ENCODE results near the gene NRF1. TPM values are rescaled to one million over a fixed set of nuclear protein-coding genes. Genes with fewer than 3 reads are reported as not detected.
"Not testable (repeated sequence)": the region's sequence is repeated elsewhere in the genome, so short reads cannot be mapped to it uniquely, and the experiment has no call there.

Gene NRF1
- total RNA-seq, 1 donor from 2014 or later = 12.9 TPM

- DNase-seq (ENCODE audit: low read depth in 2 of 2) = no peak
Measured at GRCh38 chr7:129646369-129647021, 35.0 kb downstream of the NRF1 start.

- DNase-seq (ENCODE audit: low read depth in 2 of 2) = no peak
Measured at GRCh38 chr7:129649128-129649690, 37.7 kb downstream of the NRF1 start.

GRCh38 chr7:129650056-129650758 lies 38.7 kb downstream of the NRF1 start:
- DNase-seq (ENCODE audit: low read depth in 2 of 2) = no peak

- DNase-seq (ENCODE audit: low read depth in 2 of 2) = no peak
Measured at GRCh38 chr7:129652914-129653313, 41.4 kb downstream of the NRF1 start.

- DNase-seq (ENCODE audit: low read depth in 2 of 2) = no peak
Measured at GRCh38 chr7:129655811-129656210, 44.3 kb downstream of the NRF1 start.

GRCh38 chr7:129657363-129657762 lies 45.8 kb downstream of the NRF1 start:
- DNase-seq (ENCODE audit: low read depth in 2 of 2) = no peak

GRCh38 chr7:129659907-129660306 lies 48.4 kb downstream of the NRF1 start:
- not testable (repeated sequence) for DNase-seq (ENCODE audit: low read depth in 2 of 2)

- DNase-seq (ENCODE audit: low read depth in 2 of 2) = no peak
Measured at GRCh38 chr7:129661645-129662182, 50.2 kb downstream of the NRF1 start.

DNA sequence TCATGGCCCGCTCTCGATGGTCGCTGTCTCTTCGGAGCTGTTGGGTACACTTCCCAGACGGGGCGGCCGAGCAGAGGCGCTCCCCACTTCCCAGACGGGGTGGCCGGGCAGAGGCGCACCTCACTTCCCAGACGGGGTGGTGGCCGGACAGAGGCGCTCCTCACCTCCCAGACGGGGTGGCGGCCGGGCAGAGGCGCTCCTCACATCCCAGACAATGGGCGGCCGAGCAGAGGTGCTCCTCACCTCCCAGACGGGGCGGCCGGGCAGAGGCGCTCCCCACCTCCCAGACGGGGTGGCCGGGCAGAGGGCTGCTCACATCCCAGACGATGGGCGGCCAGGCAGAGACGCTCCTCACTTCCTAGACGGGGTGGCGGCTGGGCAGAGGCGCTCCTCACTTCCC lies 51.7 kb downstream of the NRF1 start:
- not testable (repeated sequence) for DNase-seq (ENCODE audit: low read depth in 2 of 2)

DNA sequence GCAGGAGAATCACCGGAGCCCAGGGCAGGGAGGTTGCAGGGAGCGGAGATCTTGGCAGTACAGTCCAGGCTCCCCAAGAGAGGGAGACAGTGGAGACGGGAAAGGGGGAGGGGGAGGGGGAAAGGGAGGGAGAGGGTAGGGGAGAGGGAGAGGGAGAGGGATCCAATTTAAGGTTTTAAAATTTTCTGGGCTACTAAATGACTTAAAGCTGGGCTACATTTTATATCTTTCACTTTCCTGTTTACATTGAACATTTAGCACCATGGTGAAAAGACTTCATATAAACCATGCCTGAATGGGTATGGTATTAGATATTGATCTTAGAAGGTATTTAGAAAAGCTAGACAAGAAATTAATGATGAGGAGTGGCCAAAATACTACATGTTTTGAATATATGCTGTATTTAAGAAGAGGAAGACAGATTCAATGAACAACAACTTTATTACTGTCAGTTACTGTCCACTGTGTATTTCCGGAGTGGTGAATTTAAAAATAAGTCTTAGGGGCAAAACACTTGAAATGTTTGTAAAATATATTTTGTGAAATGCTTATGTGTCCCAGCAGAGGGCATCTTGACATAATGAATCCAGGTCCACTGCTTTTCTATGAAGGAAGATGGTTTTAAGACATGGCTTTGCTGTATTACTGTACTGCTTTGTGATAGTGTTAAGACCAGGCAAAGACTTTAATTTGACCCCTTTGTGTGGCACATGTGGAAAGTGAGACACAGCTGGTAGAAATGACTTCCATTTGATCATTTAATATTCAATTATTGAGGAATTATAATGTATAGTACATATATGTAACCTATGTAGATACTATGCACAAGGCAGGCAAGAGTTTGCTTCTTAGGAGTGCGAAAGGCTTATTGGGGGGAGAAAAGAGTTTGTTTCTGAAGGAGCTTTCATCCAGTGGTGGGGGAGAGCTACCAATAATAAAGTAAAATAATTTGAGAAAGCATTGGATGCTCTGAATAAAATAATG lies 52.8 kb downstream of the NRF1 start:
- DNase-seq (ENCODE audit: low read depth in 2 of 2) = peak; percentile 72 to 76

GRCh38 chr7:129665013-129665401 lies 53.5 kb downstream of the NRF1 start:
- DNase-seq (ENCODE audit: low read depth in 2 of 2) = peak in 1 of 2 donors; percentile 92

DNA sequence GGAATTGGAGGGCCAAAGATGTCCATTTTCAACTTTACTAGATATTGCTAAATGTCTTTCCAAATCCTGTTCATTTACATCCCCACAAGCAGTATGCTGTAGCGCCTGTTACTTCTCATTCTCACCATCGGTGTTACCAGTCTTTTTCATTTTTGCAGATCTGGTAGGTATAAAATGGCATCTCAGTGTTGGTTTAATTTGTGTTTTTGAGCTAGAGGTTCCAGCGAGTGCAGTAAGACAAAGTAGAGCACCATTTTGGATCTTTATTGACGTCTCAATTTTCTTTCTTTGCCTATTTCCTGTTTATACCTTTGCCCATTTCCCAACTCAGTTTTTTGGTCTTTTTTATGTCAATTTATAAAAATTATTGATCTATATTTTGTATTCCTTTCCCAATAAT lies 55.6 kb downstream of the NRF1 start:
- no peak for DNase-seq (ENCODE audit: low read depth in 2 of 2)

DNA sequence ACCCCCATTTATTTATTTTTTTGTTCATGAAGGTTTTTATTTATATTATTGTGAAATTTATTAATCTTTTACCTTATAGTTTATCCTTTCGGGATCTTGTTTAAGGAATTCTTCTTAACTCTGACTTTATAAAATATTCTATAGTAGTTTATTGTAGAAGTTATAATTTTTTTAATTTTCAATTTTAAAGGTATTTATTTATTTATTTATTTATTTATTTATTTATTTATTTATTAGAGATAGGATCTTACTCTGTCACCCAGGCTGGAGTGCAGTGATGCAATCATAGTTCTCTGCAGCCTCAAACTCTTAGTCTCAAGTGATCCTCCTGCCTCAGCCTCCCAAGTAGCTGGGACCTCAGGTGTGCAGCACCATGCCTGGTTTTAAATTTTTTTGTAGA lies 56.0 kb downstream of the NRF1 start:
- DNase-seq (ENCODE audit: low read depth in 2 of 2) = no peak

- no peak for DNase-seq (ENCODE audit: low read depth in 2 of 2)
Measured at GRCh38 chr7:129669901-129670300, 58.4 kb downstream of the NRF1 start.

DNA sequence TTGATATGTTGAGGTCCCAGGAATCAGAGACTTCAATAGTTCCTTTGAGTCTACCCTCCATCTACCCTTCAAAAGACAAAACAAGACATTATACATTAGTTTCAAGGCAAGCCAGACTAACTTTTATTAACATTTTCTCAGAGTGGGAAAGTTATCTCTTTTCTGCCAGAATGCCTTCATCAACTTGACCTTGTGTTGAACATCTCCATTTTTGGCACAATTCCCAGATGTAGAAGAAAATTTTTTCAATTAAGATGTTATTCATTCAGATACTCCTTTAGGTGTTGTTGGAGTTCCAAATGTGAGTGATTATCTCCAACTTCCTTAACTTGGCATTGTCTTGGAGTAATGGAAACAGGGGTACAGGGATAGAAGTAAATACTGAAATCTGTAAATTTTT lies 59.1 kb downstream of the NRF1 start:
- peak in 1 of 2 donors; percentile 50 for DNase-seq (ENCODE audit: low read depth in 2 of 2)

- DNase-seq (ENCODE audit: low read depth in 2 of 2) = peak in 1 of 2 donors; percentile 43
Measured at GRCh38 chr7:129671266-129671665, 59.7 kb downstream of the NRF1 start.

DNA sequence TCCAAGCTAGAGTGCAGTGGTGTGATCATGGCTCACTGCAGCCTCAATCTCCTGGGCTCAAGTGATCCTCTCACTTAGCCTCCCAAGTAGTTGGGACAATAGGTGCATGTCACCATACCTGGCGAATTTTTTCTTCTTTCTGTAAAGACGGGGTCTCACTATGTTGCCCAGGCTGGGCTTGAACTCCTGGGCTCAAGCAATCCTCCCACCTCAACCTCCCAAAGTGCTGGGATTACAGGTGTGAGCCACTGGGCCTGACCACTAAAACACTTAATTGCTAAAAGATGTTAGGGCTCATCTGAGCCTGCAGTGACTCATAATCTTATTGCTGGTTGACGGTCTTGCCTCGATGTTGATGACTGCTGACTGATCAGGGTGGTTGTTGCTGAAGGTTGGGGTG lies 63.0 kb downstream of the NRF1 start:
- not testable (repeated sequence) for DNase-seq (ENCODE audit: low read depth in 2 of 2)

GRCh38 chr7:129675521-129675920 lies 64.0 kb downstream of the NRF1 start:
- no peak for DNase-seq (ENCODE audit: low read depth in 2 of 2)

DNA sequence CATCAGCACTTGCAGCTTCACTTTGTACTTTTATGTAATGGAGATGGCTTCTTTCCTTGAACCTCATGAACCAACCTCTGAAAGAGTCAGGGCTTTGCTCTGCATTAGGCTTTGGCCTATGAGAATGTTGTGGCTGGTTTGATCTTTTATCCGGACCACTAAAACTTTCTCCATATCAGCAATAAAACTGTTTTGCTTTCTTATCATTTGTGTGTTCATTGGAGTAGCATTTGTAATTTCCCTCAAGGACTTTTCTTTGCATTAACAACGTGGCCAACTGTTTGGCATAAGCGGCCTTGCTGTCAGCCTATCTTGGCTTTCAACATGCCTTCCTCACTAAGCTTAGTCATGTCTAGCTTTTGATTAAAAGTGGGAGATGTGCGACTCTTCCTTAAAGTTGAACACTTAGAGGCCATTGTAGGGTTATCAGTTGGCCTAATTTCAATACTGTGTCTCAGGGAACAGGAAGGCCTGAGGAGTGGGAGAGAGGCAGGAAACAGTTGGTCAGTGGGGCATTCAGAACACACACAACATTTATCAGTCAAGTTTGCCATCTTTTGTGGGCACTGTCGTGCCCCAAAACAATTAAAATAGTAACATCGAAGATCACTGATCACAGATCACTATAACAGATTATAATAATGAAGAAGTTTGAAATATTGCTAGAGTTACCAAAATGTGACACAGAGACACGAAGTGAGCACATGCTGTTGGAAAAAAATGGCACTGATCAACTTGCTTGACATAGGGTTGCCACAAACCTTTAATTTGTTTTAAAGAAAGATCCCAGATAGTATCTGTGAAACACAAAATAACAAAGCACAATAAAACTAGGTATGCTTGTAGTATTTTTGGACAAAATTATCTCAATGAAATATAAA lies 64.7 kb downstream of the NRF1 start:
- DNase-seq (ENCODE audit: low read depth in 2 of 2) = no peak

- DNase-seq (ENCODE audit: low read depth in 2 of 2) = no peak
Measured at GRCh38 chr7:129677796-129678195, 66.3 kb downstream of the NRF1 start.
